GM12878 (cell line): Measurements from ENCODE around the gene CCDC191.

Experiments
- BRCA1 ChIP-seq: IDR thresholded peaks from 2 replicates; pipeline ENCODE4 v1.6.1; 2011; ENCODE audit warnings: low read depth, low read length, improper control_type of control experiment
- EP300 ChIP-seq, 2 experiments: fragments of 150-350 bp in 1 of 2; IDR thresholded peaks; 2 replicates each; pipeline ENCODE4 v1.6.1; 2011 to 2012; ENCODE audit warnings: low read depth in 2 of 2, low read length in 2 of 2, borderline replicate concordance in 1 of 2, improper control_type of control experiment in 1 of 2, inconsistent platforms in 1 of 2; ENCODE audit not compliant: control insufficient read depth in 1 of 2
- GABPA ChIP-seq: IDR thresholded peaks from 2 replicates; pipeline ENCODE4 v1.6.1; 2014; ENCODE audit warnings: antibody characterized with exemption, low read depth, mild to moderate bottlenecking, inconsistent platforms
- HCFC1 ChIP-seq: fragments of 150-350 bp; IDR thresholded peaks from 2 replicates; pipeline ENCODE4 v1.6.1; 2014; ENCODE audit warnings: low read length
- HDAC2 ChIP-seq: fragments of 200-600 bp; sonication (generic); IDR thresholded peaks from 2 replicates; pipeline ENCODE4 v1.6.1; 2017
- JUNB ChIP-seq: IDR thresholded peaks from 2 replicates; pipeline ENCODE4 v1.6.1; 2016; ENCODE audit warnings: antibody characterized with exemption, mild to moderate bottlenecking
- POLR2A ChIP-seq: IDR thresholded peaks from 2 replicates; pipeline ENCODE4 v1.6.1; 2011; ENCODE audit warnings: low read depth, mild to moderate bottlenecking, low read length
- SP1 ChIP-seq: IDR thresholded peaks from one replicate; pipeline ENCODE4 v1.6.1; 2011; ENCODE audit warnings: low read depth, low read length
- STAT1 ChIP-seq: fragments of 450-650 bp; conservative IDR thresholded peaks from 2 replicates; pipeline ENCODE4 v1.6.1; 2014; ENCODE audit warnings: antibody characterized with exemption, mild to moderate bottlenecking
- TAF1 ChIP-seq: IDR thresholded peaks from 2 replicates; pipeline ENCODE4 v1.6.1; 2011; ENCODE audit warnings: mild to moderate bottlenecking, low read depth, low read length, borderline replicate concordance
- ZNF274 ChIP-seq: IDR thresholded peaks from one replicate; pipeline ENCODE4 v1.8.0; 2011; ENCODE audit not compliant: insufficient read length, insufficient read depth
- TF ChIP-seq, protein P1 (sequence below), 3 experiments: IDR thresholded peaks in 2 of 3; conservative IDR thresholded peaks in 1 of 3; 2 replicates each; pipeline ENCODE4 v1.5.1; 2011; ENCODE audit warnings: low read depth in 3 of 3, low read length in 3 of 3, mild to moderate bottlenecking in 3 of 3, control low read depth in 2 of 3, moderate library complexity in 2 of 3, inconsistent platforms in 1 of 3, mixed read lengths in 1 of 3; ENCODE audit not compliant: control insufficient read depth in 2 of 3, insufficient read depth in 1 of 3; ENCODE audit errors: extremely low read depth in 1 of 3
- TF ChIP-seq, protein P2 (sequence below): fragments of 450-650 bp; formaldehyde crosslinking; IDR thresholded peaks from 2 replicates; pipeline ENCODE4 v1.4.0; 2020; ENCODE audit warnings: mild to moderate bottlenecking, moderate library complexity

DNA sequence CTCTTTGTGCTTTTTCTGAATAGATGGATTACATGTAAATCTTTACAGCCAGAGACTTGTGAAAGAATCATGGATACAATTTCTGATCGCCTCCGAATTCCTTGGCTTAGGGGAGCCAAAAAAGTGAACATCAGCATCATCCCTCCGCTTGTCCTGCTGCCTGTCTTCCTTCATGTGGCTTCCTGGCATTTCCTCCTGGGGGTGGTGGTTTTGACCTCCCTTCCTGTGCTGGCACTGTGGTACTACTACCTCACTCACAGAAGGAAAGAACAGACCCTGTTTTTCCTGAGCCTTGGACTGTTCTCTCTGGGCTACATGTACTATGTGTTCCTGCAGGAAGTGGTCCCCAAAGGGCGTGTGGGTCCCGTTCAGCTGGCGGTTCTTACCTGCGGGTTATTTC is 102.6 kb downstream of the CCDC191 start:
- TF ChIP-seq GABPA, result no peak
- no peak for TF ChIP-seq STAT1
- TF ChIP-seq, protein P1, sequence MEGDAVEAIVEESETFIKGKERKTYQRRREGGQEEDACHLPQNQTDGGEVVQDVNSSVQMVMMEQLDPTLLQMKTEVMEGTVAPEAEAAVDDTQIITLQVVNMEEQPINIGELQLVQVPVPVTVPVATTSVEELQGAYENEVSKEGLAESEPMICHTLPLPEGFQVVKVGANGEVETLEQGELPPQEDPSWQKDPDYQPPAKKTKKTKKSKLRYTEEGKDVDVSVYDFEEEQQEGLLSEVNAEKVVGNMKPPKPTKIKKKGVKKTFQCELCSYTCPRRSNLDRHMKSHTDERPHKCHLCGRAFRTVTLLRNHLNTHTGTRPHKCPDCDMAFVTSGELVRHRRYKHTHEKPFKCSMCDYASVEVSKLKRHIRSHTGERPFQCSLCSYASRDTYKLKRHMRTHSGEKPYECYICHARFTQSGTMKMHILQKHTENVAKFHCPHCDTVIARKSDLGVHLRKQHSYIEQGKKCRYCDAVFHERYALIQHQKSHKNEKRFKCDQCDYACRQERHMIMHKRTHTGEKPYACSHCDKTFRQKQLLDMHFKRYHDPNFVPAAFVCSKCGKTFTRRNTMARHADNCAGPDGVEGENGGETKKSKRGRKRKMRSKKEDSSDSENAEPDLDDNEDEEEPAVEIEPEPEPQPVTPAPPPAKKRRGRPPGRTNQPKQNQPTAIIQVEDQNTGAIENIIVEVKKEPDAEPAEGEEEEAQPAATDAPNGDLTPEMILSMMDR (IDR thresholded peaks at IDR 0.05 in 2 of 3, conservative IDR thresholded peaks at IDR 0.05 in 1 of 3; ENCODE audit: control insufficient read depth in 2 of 3, extremely low read depth in 1 of 3, insufficient read depth in 1 of 3, low read depth in 3 of 3, low read length in 3 of 3), result no peak
- TF ChIP-seq HCFC1, result no peak
- no peak for TF ChIP-seq JUNB
- no peak for TF ChIP-seq SP1
- TF ChIP-seq ZNF274, result no peak
- no peak for TF ChIP-seq TAF1
- TF ChIP-seq BRCA1, result no peak
- TF ChIP-seq EP300 (IDR thresholded peaks at IDR 0.05; ENCODE audit: borderline replicate concordance in 1 of 2, control insufficient read depth in 1 of 2, low read depth in 2 of 2, low read length in 2 of 2), result no peak
- TF ChIP-seq HDAC2, result no peak
- TF ChIP-seq, protein P2, sequence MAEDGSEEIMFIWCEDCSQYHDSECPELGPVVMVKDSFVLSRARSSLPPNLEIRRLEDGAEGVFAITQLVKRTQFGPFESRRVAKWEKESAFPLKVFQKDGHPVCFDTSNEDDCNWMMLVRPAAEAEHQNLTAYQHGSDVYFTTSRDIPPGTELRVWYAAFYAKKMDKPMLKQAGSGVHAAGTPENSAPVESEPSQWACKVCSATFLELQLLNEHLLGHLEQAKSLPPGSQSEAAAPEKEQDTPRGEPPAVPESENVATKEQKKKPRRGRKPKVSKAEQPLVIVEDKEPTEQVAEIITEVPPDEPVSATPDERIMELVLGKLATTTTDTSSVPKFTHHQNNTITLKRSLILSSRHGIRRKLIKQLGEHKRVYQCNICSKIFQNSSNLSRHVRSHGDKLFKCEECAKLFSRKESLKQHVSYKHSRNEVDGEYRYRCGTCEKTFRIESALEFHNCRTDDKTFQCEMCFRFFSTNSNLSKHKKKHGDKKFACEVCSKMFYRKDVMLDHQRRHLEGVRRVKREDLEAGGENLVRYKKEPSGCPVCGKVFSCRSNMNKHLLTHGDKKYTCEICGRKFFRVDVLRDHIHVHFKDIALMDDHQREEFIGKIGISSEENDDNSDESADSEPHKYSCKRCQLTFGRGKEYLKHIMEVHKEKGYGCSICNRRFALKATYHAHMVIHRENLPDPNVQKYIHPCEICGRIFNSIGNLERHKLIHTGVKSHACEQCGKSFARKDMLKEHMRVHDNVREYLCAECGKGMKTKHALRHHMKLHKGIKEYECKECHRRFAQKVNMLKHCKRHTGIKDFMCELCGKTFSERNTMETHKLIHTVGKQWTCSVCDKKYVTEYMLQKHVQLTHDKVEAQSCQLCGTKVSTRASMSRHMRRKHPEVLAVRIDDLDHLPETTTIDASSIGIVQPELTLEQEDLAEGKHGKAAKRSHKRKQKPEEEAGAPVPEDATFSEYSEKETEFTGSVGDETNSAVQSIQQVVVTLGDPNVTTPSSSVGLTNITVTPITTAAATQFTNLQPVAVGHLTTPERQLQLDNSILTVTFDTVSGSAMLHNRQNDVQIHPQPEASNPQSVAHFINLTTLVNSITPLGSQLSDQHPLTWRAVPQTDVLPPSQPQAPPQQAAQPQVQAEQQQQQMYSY (CRISPR knock-in tag), result no peak
- TF ChIP-seq POLR2A, result no peak
